SU-DHL-6 (cell line): ENCODE results near the gene ANKRD44.

ENCODE experiments used
- H2AFZ ChIP-seq: fragments of 200-600 bp; sonication (generic); 2 replicates; pipeline ENCODE4 v1.6.1; 2014; ENCODE audit warnings: low read depth, mild to moderate bottlenecking, moderate library complexity, mixed read lengths, antibody characterized with exemption, low read length; ENCODE audit not compliant: severe bottlenecking
- H3F3A ChIP-seq: fragments of 200-600 bp; shearing (Covaris generic); 2 replicates; pipeline ENCODE4 v1.6.0; 2016; ENCODE audit warnings: antibody characterized with exemption, mild to moderate bottlenecking; ENCODE audit not compliant: insufficient read depth
- H3K27ac ChIP-seq: fragments of 200-600 bp; sonication (generic); 2 replicates; pipeline ENCODE4 v1.5.1; 2016; ENCODE audit warnings: low read depth, mild to moderate bottlenecking, low read length, moderate library complexity, mixed read lengths
- H3K27me3 ChIP-seq: fragments of 200-600 bp; sonication (generic), shearing (Covaris generic); 2 replicates; pipeline ENCODE4 v1.6.0; 2014; ENCODE audit warnings: mild to moderate bottlenecking, low read length
- H3K36me3 ChIP-seq: fragments of 200-600 bp; sonication (generic); 2 replicates; pipeline ENCODE4 v1.6.1; 2014; ENCODE audit warnings: mild to moderate bottlenecking, low read length, mixed read lengths
- H3K4me2 ChIP-seq: fragments of 300-600, 200-600 bp; shearing (Covaris generic), sonication (generic); 2 replicates; pipeline ENCODE4 v1.6.0; 2014; ENCODE audit warnings: low read length, low read depth, mild to moderate bottlenecking; ENCODE audit not compliant: poor library complexity, severe bottlenecking
- H3K4me3 ChIP-seq: fragments of 200-600 bp; sonication (generic); 2 replicates; pipeline ENCODE4 v1.5.1; 2014; ENCODE audit warnings: antibody characterized with exemption, low read length, mild to moderate bottlenecking, mixed read lengths; ENCODE audit not compliant: insufficient read depth, poor library complexity, severe bottlenecking
- H3K79me2 ChIP-seq: fragments of 200-600 bp; sonication (generic); 2 replicates; pipeline ENCODE4 v1.6.1; 2014; ENCODE audit warnings: mild to moderate bottlenecking, low read length, moderate library complexity; ENCODE audit not compliant: insufficient read depth
- H3K9ac ChIP-seq: fragments of 200-600 bp; sonication (generic); 2 replicates; pipeline ENCODE4 v1.7.0; 2014; ENCODE audit warnings: mild to moderate bottlenecking, low read length
- H3K9me2 ChIP-seq: fragments of 200-600 bp; sonication (generic); replicated peaks from 2 replicates; pipeline ENCODE4 v1.6.1; 2014; ENCODE audit warnings: low read length; ENCODE audit not compliant: insufficient read depth
- H3K9me3 ChIP-seq: fragments of 200-600 bp; sonication (generic); 2 replicates; pipeline ENCODE4 v1.6.1; 2014; ENCODE audit warnings: low read length, mixed read lengths; ENCODE audit not compliant: insufficient read depth
- H4K20me1 ChIP-seq: fragments of 200-600 bp; sonication (generic); 2 replicates; pipeline ENCODE4 v1.6.1; 2014; ENCODE audit warnings: low read depth, mild to moderate bottlenecking, antibody characterized with exemption, low read length, moderate library complexity, mixed read lengths
- CTCF ChIP-seq: fragments of 200-600 bp; sonication (generic); IDR thresholded peaks from one replicate; pipeline ENCODE4 v1.5.1; 2017; ENCODE audit warnings: antibody characterized with exemption, mild to moderate bottlenecking, low read length, moderate library complexity; ENCODE audit not compliant: insufficient read depth, poor library complexity, severe bottlenecking
- EZH2phosphoT487 ChIP-seq: fragments of 200-600 bp; sonication (generic), shearing (Covaris generic); conservative IDR thresholded peaks from 2 replicates; pipeline ENCODE4 v1.6.1; 2018; ENCODE audit warnings: mild to moderate bottlenecking, antibody characterized with exemption, low read length, moderate library complexity, mixed read lengths

ANKRD44 gene

GRCh38 chr2:197115325-197115724 is 195.3 kb downstream of the ANKRD44 start:
- Histone ChIP-seq H3K79me2 (no peaks in the 10 kb centered on the region), H4K20me1 (no peaks in the 10 kb centered on the region), H2AFZ (no peak overlapping the region), H3K9me2 (no peaks in the 10 kb centered on the region), H3K27me3 (no peaks in the 10 kb centered on the region), H3F3A (peaks cover 6% of the 10 kb centered on the region; the same call in 1 of the 2 replicates), H3K9ac (no peak overlapping the region), H3K9me3 (no peaks in the 10 kb centered on the region), H3K36me3 (0 out of 2 replicates have a peak, but pooled peaks cover 4% of the 10 kb centered on the region), H3K4me2 (no peak overlapping the region), H3K27ac (peak overlapping the region; percentile 64; the same call in 1 of the 2 replicates), H3K4me3 (no peak overlapping the region)
- TF ChIP-seq CTCF = no peak
- no peak for TF ChIP-seq EZH2phosphoT487

GRCh38 chr2:197113275-197113711 is 197.3 kb downstream of the ANKRD44 start:
- Histone ChIP-seq H2AFZ (no peak overlapping the region), H4K20me1 (no peaks in the 10 kb centered on the region), H3K9me2 (no peaks in the 10 kb centered on the region), H3K27ac (peak overlapping the region; percentile 64), H3K4me3 (no peak overlapping the region), H3F3A (peaks cover 6% of the 10 kb centered on the region; the same call in 1 of the 2 replicates), H3K79me2 (no peaks in the 10 kb centered on the region), H3K9me3 (no peaks in the 10 kb centered on the region), H3K27me3 (no peaks in the 10 kb centered on the region), H3K36me3 (no peaks in the 10 kb centered on the region), H3K4me2 (peak overlapping the region; percentile 37), H3K9ac (peak overlapping the region; percentile 27)
- TF ChIP-seq EZH2phosphoT487 (no peak), CTCF (peak; percentile 57)

GRCh38 chr2:197109326-197109725 is 201.3 kb downstream of the ANKRD44 start:
- H3K79me2 ChIP-seq = no peaks in the 10 kb centered on the region
- H3K27me3 ChIP-seq = no peaks in the 10 kb centered on the region
- H3K36me3 ChIP-seq = no peaks in the 10 kb centered on the region
- no peak overlapping the region for H3K4me3 ChIP-seq
- H2AFZ ChIP-seq = no peak overlapping the region
- H3K9ac ChIP-seq = no peak overlapping the region
- no peaks in the 10 kb centered on the region for H3F3A ChIP-seq
- H3K9me2 ChIP-seq = no peaks in the 10 kb centered on the region
- H4K20me1 ChIP-seq = no peaks in the 10 kb centered on the region
- TF ChIP-seq EZH2phosphoT487 (no peak), CTCF (no peak)
- H3K9me3 ChIP-seq = no peaks in the 10 kb centered on the region
- H3K27ac ChIP-seq = no peak overlapping the region
- H3K4me2 ChIP-seq = no peak overlapping the region
